NAMALWA (cell line): Measurements from ENCODE around the gene ZNF331.

Experiments used
- DNase-seq: peaks from one replicate; pipeline ENCODE4 v3.0.0-alpha.2; 2015; ENCODE audit warnings: low spot score

ZNF331 gene

DNA sequence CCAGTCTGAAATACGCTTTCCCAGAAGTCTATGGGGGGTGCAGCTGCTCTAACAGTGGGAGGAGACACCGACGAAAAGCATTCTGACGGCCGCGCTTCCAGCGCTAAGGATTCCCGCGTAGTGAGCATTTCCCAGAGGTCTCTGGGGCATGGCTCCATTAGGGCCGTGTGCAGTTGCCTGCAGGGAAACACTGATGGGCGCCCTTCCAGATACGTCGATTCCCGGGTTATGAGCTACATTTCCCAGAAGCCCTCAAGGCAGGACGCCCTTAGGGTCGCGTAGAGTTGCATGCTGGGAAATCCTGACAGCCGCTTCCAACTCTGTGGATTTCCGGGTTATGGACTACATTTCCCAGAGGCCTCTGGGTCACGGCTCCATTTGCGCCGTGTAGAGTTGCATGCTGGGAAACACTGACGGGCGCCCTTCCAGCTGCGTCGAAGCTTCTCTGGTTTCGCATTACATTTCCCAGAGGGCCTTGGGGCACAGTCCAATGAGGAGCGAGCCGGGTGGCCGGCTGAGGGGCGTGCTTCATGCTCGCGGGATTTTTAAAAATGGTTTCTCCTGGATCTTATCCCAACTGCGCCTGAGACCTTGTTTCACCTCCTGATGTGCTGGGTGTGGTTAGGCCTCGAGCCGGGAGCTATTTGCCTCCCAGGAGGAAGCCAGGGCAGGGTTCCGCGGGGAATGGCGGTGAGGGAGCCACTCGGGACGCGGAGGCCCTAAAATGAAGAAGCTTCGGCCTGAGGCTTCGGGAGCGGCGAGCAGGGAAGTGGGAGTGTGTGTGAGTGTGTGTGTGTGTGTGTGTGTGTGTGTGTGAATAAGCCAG lies 17.2 kb upstream of the ZNF331 start:
- peak; percentile 97 for DNase-seq

GRCh38 chr19:53521373-53522202 lies 16.4 kb upstream of the ZNF331 start:
- DNase-seq, result no peak

DNA sequence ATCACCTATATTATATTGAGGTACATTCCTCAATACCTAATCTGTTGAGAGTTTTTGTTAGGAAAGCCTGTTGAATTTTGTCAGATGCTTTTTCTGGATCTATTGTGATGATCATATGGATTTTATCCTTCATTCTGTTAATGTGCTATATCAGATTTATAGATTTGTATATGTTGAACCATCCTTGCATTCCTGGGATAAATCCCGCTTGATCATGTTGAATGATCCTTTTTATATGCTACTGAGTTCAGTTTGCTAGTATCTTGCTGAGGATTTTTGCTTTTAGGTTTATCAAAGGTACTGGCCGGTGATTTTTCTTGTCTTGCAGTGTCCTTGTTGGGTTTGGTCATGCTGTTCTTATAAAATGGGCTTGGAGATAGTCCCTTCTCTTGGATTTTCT lies 12.0 kb upstream of the ZNF331 start:
- no peak for DNase-seq

- DNase-seq, result no peak
These were observed 7.3 kb upstream of the ZNF331 start for GRCh38 chr19:53530622-53531021.

DNA sequence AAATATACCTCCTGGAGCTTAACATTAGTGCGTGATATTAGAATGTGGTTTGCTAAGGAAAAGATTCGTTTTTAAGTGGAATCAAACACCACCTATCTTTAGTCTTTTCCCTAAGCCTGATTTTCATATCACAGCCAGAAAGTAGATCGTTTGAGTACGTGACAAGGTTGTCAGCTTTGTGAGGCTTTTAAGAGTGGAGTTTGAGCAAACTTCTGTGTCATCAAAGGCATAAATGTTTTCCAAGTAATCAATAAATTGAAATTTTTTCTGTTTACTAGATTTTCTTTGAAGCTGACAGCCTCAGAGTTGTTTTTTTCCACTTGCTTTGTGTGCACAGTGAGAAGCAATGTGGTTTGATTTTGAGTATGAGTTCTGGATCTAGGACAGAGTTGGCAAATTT lies 6.5 kb upstream of the ZNF331 start:
- DNase-seq, result no peak

DNA sequence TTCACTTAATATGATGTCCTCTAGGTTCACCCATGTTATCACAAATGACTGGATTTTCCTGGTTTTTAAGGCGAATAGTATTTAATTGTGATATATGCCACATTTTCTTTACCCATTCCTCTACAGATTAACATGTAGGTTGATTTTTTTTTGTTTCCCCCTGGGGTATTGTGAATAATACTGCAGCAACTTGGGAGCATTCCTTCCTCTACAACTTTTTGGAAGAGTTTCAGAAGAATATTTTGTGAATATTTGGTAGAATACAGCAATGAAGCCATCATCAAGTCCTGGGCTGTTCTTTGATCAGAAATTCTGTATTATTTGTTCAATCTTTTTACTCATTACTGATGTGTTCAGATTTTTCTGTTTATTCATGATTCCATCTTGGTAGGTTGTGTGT lies 5.6 kb upstream of the ZNF331 start:
- no peak for DNase-seq

- no peak for DNase-seq
These were observed 1.8 kb upstream of the ZNF331 start for GRCh38 chr19:53536225-53536548.

- no peak for DNase-seq
These were observed 824 bp upstream of the ZNF331 start for GRCh38 chr19:53537121-53537520.

GRCh38 chr19:53538378-53539109 lies 599 bp downstream of the ZNF331 start:
- DNase-seq, result no peak

GRCh38 chr19:53540091-53540490 lies 2.1 kb downstream of the ZNF331 start:
- no peak for DNase-seq

- DNase-seq, result no peak
These were observed 4.0 kb downstream of the ZNF331 start for GRCh38 chr19:53541971-53542370.

DNA sequence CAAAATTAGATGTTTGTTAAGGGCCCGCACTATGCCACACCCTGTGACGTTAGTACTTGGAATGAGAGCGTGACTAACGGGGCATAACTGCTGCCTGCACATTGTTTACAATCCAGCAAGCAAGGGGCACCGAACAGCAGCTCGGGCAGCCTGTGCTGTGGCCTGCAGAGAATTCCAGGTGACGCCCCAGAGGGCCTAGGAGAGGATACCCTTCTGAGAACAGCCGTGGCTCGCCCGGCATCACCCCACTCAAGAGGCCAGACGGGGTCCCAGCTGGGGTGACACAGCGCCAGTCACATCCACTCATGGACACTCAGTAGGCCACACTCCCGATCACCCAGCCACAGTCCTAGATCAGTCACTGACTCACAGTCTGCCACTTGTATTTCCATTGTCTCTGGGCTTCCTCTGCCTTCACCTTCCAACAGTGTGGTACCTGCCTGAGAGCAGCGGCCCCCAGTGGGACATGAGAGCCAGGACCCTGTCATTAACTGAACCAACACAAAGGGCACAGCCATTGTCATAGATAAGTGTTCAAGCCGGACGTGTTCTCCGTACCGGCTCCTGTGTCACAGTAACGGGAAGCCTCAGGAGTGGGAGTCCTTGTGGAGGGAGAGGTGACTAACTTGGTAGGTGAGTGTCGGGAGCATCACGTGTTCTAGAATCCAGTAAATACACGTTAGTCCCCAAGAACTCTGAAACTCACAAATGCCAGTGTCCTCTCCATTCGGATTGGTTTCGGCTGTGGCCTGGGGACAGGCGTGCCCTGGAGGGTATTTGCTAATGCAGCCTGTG lies 7.5 kb downstream of the ZNF331 start:
- no peak for DNase-seq

GRCh38 chr19:53546758-53547513 lies 9.0 kb downstream of the ZNF331 start:
- DNase-seq, result no peak

DNA sequence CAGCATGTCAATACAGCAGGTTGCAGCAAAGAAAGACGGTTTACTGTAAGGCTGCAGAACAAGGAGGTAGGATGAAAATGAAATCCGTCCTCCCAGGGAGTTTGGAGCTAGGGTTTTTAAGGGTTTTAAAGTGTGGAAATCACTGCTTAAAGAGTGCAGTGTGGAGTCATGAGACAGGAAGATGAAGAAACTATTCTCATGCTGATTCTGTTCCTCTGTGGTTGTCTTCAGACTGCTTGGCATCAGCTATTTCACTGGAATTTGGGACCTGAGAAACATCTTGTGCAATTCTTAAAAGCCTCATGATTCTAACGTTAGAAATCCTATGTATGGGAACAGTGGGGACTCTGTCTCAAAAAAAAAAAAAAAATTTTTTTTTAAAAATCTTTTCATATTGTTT lies 11.4 kb downstream of the ZNF331 start:
- DNase-seq, result no peak

- DNase-seq, result no peak
These were observed 14.2 kb downstream of the ZNF331 start for GRCh38 chr19:53552001-53552721.

DNA sequence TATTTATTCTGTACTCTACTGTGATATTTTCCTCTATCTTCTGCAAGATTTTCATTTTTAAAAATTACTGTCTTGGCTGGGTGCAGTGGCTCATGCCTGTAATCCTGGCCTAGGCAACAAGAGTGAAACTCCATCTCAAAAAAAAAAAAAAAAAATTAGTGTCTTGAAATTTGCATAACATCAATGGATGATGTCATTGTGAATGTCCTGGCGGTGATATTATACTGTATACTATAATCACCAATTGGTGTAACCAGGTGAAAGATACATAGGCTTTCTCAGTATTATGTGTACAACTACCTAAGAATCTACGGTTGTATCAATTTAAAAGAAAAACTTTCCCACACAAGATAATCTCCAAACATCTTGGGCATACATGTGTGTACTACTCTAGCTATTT lies 15.2 kb downstream of the ZNF331 start:
- no peak for DNase-seq

DNA sequence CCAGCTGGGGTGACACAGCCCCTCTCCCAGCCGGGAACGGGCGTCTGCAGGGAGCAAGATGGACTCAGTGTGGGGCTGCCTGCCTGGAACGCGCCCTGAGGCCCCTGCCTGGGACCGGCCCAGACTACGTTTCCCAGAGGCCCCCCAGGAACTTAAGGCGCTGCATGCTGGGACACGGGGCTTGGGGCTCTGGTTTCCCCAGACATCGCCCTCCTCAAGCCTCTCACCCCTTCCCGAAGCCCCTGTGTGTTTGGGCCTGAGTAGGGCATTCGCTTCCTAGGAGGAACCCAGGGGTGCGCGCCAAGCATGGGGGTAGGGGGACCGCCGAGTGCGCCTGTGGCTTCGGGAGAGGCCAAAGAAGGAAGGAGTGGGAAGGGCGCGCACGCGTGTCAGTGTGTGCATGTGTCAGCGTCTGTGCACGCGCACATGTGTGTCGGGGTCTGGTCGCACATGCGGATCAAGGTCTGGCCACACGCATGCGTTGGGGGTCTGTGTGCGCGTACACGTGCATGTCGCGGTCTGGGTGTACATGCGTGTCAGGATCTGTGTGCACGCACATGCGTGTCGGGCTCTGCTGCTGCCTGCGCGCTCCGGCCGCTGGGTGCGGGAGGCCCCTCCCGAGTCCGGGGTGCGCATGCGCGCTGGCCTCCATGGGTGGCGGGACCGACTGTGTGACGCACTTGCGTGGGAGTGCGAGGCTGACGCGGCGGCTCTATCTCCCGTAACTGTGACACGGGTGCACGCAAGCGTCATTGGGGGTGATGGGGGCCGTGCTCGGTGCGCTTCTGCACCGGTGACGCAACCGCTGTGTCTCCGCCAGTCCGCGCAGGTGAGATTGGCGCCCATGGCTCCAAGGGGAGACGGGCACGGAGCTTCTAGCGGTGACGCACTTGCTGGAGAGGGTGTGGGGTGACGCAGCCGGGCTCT lies 16.2 kb downstream of the ZNF331 start:
- no peak for DNase-seq

DNA sequence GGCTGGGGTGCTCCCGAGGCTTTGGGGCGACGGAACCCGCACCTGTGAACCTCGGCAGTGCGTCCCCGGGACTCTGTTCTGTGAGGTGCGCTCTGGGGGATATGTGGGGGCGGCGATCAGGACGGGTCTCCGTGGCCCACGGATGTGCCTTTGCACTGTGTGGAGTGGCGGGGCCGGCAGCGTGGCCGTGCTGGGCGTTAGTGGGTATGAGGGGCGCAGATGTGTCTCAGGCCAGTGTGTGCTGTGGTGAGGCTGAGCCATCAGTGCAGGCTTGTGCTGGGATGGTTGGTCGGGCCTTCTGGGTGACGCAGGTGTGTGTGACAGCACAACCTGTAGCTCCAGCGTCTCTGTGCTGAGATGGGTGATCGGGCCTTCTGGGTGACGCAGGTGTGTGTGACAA lies 16.9 kb downstream of the ZNF331 start:
- no peak for DNase-seq

DNA sequence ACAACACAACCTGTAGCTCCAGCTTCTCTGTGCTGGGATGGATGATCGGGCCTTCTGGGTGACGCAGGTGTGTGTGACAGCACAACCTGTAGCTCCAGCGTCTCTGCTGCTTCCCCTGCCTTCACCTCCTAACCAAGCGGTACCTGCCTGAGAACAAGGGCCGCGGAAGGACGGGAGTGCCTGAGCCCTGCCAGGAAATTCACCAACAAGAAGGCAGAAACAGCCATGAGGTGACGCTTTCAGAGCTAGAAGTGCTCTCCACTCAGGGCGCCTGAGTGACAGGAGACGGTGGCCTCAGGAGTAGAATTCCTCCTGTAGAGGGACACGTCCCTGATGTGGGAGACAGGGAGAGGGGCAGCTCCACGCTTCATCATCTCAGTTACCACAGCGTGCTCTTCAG lies 17.4 kb downstream of the ZNF331 start:
- DNase-seq, result no peak
